OCI-LY3 (cell line): Measurements from ENCODE around the gene RIPK4.

Experiments used
- EZH2phosphoT487 ChIP-seq: fragments of 200-600 bp; shearing (Covaris generic); IDR thresholded peaks from 2 replicates; pipeline ENCODE4 v1.6.1; 2018; ENCODE audit warnings: antibody characterized with exemption, mixed run types, low read depth
- TF ChIP-seq, protein P1 (sequence below): fragments of 200-600, 300-600 bp; sonication (generic); IDR thresholded peaks from 2 replicates; pipeline ENCODE4 v1.5.1; 2014; ENCODE audit warnings: antibody characterized with exemption, low read length, low read depth

DNA sequence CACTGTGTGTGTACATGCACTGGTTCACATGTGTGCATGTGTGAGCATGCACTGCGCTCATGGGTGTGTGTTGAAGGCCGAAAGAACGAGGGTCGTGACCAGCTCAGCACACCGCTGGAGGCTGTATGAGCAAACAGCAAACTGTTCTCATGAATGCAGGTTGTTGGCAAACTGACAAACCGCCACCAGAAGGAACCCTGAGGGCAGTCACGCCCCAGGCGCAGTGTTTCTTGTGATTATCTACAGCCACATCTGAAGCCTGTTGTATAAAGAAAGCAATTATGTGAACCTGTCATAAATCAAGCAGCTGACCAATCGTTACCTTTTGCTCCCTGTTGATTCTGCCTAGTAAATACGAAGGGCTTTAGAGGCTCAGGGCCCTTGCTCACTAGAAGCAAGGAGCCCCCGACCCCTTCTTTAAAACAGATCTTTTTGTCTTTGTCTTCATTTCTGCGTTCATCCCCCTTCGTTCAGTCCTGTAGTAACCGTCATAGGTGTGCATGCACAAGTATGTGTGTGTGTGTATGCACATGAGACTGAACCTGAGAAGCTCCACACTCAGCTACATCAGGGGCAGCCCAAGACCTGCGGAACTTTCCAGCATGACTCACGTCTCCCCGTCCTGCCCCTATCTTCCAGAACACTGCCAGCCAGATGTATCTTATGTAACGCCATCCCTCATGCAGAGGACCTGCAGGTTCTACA, 16.8 kb upstream of the RIPK4 start:
- TF ChIP-seq, protein P1, sequence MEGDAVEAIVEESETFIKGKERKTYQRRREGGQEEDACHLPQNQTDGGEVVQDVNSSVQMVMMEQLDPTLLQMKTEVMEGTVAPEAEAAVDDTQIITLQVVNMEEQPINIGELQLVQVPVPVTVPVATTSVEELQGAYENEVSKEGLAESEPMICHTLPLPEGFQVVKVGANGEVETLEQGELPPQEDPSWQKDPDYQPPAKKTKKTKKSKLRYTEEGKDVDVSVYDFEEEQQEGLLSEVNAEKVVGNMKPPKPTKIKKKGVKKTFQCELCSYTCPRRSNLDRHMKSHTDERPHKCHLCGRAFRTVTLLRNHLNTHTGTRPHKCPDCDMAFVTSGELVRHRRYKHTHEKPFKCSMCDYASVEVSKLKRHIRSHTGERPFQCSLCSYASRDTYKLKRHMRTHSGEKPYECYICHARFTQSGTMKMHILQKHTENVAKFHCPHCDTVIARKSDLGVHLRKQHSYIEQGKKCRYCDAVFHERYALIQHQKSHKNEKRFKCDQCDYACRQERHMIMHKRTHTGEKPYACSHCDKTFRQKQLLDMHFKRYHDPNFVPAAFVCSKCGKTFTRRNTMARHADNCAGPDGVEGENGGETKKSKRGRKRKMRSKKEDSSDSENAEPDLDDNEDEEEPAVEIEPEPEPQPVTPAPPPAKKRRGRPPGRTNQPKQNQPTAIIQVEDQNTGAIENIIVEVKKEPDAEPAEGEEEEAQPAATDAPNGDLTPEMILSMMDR = no peak
- no peak for TF ChIP-seq EZH2phosphoT487
